H1 (cell line): ENCODE data around the gene CREB3L1. TPM values are rescaled to one million over a fixed set of nuclear protein-coding genes. Genes with fewer than 3 reads are reported as not detected.

ENCODE experiments used
- CTCF ChIA-PET: fragments of 300-600 bp; sonication (Branson Sonifier 250); formaldehyde crosslinking; loops from one replicate; lab custom pipeline; 2021; ENCODE audit not compliant: partially characterized antibody; lab: Charles Lee
- POLR2A ChIA-PET: fragments of 300-600 bp; sonication (Branson Sonifier 250); formaldehyde crosslinking; loops from one replicate; lab custom pipeline; 2021; ENCODE audit warnings: inconsistent platforms; ENCODE audit not compliant: partially characterized antibody; lab: Charles Lee
- DNase-seq, 2 experiments: peaks; one replicate each; pipeline versions ENCODE4 v3.0.0 to v3.0.0-alpha.2; 2010 to 2022; ENCODE audit warnings: low spot score in 2 of 2, low read depth in 1 of 2, mixed read lengths in 1 of 2
- FAIRE-seq: peaks from 2 replicates; lab custom pipeline; 2011; peaks lifted over from hg19 to GRCh38; lab: Jason Lieb, UNC
- H2AFZ ChIP-seq: 2 replicates; pipeline ENCODE4 v1.8.1; 2012; ENCODE audit warnings: low read length, inconsistent platforms
- H2AK5ac ChIP-seq: 2 replicates; pipeline ENCODE4 v1.6.1; 2013; ENCODE audit warnings: low read depth, low read length
- H2BK120ac ChIP-seq: replicated peaks from 2 replicates; pipeline ENCODE3; 2013; ENCODE audit warnings: low read depth, low read length, inconsistent platforms
- H2BK12ac ChIP-seq: 2 replicates; pipeline ENCODE4 v1.6.1; 2013; ENCODE audit warnings: low read depth, low read length
- H2BK15ac ChIP-seq: 2 replicates; pipeline ENCODE4 v1.6.1; 2013; ENCODE audit warnings: low read length
- H2BK20ac ChIP-seq: 2 replicates; pipeline ENCODE4 v1.6.1; 2013; ENCODE audit warnings: low read length
- H2BK5ac ChIP-seq: 2 replicates; pipeline ENCODE4 v1.6.1; 2013; ENCODE audit warnings: low read depth, low read length
- H3K14ac ChIP-seq: 2 replicates; pipeline ENCODE4 v1.6.1; 2013; ENCODE audit warnings: inconsistent platforms; ENCODE audit not compliant: insufficient read length
- H3K18ac ChIP-seq: 2 replicates; pipeline ENCODE4 v1.6.1; 2013; ENCODE audit warnings: low read length; ENCODE audit errors: extremely low read depth
- H3K23ac ChIP-seq: 2 replicates; pipeline ENCODE4 v1.6.1; 2013; ENCODE audit warnings: inconsistent platforms; ENCODE audit not compliant: insufficient read length
- H3K23me2 ChIP-seq: 2 replicates; pipeline ENCODE4 v1.6.1; 2013; ENCODE audit warnings: low read depth, low read length
- H3K27ac ChIP-seq: 2 replicates; pipeline ENCODE4 v1.6.1; 2011; ENCODE audit warnings: low read depth, low read length, inconsistent platforms
- H3K27me3 ChIP-seq, 4 experiments: replicated peaks in 1 of 4; 1 replicate in 1 of 4; 2 replicates in 3 of 4; pipeline versions ENCODE4 v1.6.1 to v1.8.1; 2011 to 2013; ENCODE audit warnings: low read length in 3 of 4, mild to moderate bottlenecking in 3 of 4, inconsistent platforms in 2 of 4, mixed read lengths in 2 of 4, moderate library complexity in 1 of 4; ENCODE audit not compliant: control insufficient read depth in 3 of 4, insufficient read depth in 3 of 4; ENCODE audit errors: extremely low read depth in 1 of 4
- H3K36me3 ChIP-seq, 4 experiments: 2 replicates each; pipeline versions ENCODE4 v1.6.1 to v1.8.1; 2011 to 2013; ENCODE audit warnings: mild to moderate bottlenecking in 4 of 4, low read length in 3 of 4, moderate library complexity in 2 of 4, control low read depth in 1 of 4, inconsistent platforms in 1 of 4; ENCODE audit not compliant: insufficient read depth in 4 of 4, control insufficient read depth in 2 of 4
- H3K4ac ChIP-seq: replicated peaks from 2 replicates; pipeline ENCODE3; 2013; ENCODE audit warnings: low read length, low read depth, mixed read lengths, inconsistent platforms; ENCODE audit not compliant: insufficient read length
- H3K4me1 ChIP-seq, 4 experiments: replicated peaks in 1 of 4; 1 replicate in 1 of 4; 2 replicates in 3 of 4; pipeline versions ENCODE4 v1.6.1 to v1.8.1; 2011 to 2013; ENCODE audit warnings: low read length in 3 of 4, inconsistent platforms in 2 of 4, mixed read lengths in 1 of 4; ENCODE audit not compliant: insufficient read depth in 4 of 4, control insufficient read depth in 3 of 4
- H3K4me2 ChIP-seq, 2 experiments: 2 replicates each; pipeline versions ENCODE4 v1.6.1 to v1.8.1; 2011 to 2013; ENCODE audit warnings: low read depth in 2 of 2, low read length in 2 of 2, control low read depth in 1 of 2, inconsistent platforms in 1 of 2, mild to moderate bottlenecking in 1 of 2; ENCODE audit not compliant: insufficient read depth in 1 of 2
- H3K4me3 ChIP-seq, 4 experiments: fragments of 200-600, 300-600 bp in 1 of 4; sonication (generic), shearing (Covaris generic), sonication (Bioruptor Twin) in 1 of 4; 2 replicates each; pipeline versions ENCODE4 v1.5.1 to v1.8.1; 2011 to 2016; ENCODE audit warnings: low read length in 4 of 4, low read depth in 3 of 4, control low read depth in 2 of 4, inconsistent platforms in 2 of 4, mild to moderate bottlenecking in 2 of 4, mixed read lengths in 1 of 4, moderate library complexity in 1 of 4; ENCODE audit not compliant: insufficient read depth in 2 of 4; ENCODE audit errors: extremely low read depth in 1 of 4
- H3K56ac ChIP-seq: replicated peaks from 2 replicates; pipeline ENCODE3; 2013; ENCODE audit warnings: low read depth, mild to moderate bottlenecking, mixed read lengths, low read length, inconsistent platforms; ENCODE audit not compliant: insufficient read length
- H3K79me1 ChIP-seq: 2 replicates; pipeline ENCODE4 v1.6.1; 2013; ENCODE audit warnings: low read depth, low read length, control low read depth
- H3K79me2 ChIP-seq, 2 experiments: 2 replicates each; pipeline versions ENCODE4 v1.6.1 to v1.8.1; 2012 to 2013; ENCODE audit warnings: low read length in 2 of 2, mild to moderate bottlenecking in 2 of 2, inconsistent platforms in 1 of 2; ENCODE audit not compliant: insufficient read depth in 2 of 2, control insufficient read depth in 1 of 2
- H3K9ac ChIP-seq, 4 experiments: replicated peaks in 1 of 4; 1 replicate in 1 of 4; 2 replicates in 3 of 4; pipeline versions ENCODE4 v1.6.1 to v1.8.1; 2011 to 2013; ENCODE audit warnings: low read depth in 3 of 4, low read length in 3 of 4, control low read depth in 2 of 4, mild to moderate bottlenecking in 2 of 4, moderate library complexity in 2 of 4, inconsistent platforms in 1 of 4; ENCODE audit errors: extremely low read depth in 1 of 4
- H3K9me3 ChIP-seq, 2 experiments: 2 replicates each; pipeline versions ENCODE4 v1.6.1 to v1.8.1; 2012 to 2013; ENCODE audit warnings: mild to moderate bottlenecking in 2 of 2, moderate library complexity in 2 of 2, control low read depth in 1 of 2, inconsistent platforms in 1 of 2, low read depth in 1 of 2, low read length in 1 of 2, mixed read lengths in 1 of 2; ENCODE audit not compliant: insufficient read depth in 2 of 2
- H4K20me1 ChIP-seq, 2 experiments: replicated peaks in 1 of 2; 2 replicates each; pipeline versions ENCODE3 to v1.8.1; 2011 to 2013; ENCODE audit warnings: inconsistent platforms in 2 of 2, low read length in 2 of 2, mild to moderate bottlenecking in 1 of 2; ENCODE audit not compliant: insufficient read depth in 2 of 2, control insufficient read depth in 1 of 2
- H4K5ac ChIP-seq: 2 replicates; pipeline ENCODE4 v1.6.1; 2013; ENCODE audit warnings: low read length, low read depth, mixed read lengths, inconsistent platforms; ENCODE audit not compliant: insufficient read length
- H4K8ac ChIP-seq: 2 replicates; pipeline ENCODE4 v1.8.0; 2013; ENCODE audit warnings: mild to moderate bottlenecking, moderate library complexity, low read length, inconsistent platforms; ENCODE audit not compliant: insufficient read depth; ENCODE audit errors: extremely low read depth
- H4K91ac ChIP-seq: replicated peaks from 2 replicates; pipeline ENCODE3; 2013; ENCODE audit warnings: low read length, mixed read lengths, inconsistent platforms; ENCODE audit not compliant: insufficient read length
- ASH2L ChIP-seq: fragments of 200-600, 300-600 bp; sonication (generic); IDR thresholded peaks from one replicate; pipeline ENCODE4 v1.7.1; 2017; ENCODE audit warnings: low read length
- HDAC2 ChIP-seq, 2 experiments: fragments of 300-600 bp in 1 of 2; sonication (generic) in 1 of 2; IDR thresholded peaks; 2 replicates each; pipeline ENCODE4 v1.6.1; 2011 to 2012; ENCODE audit warnings: low read depth in 2 of 2, low read length in 2 of 2, mild to moderate bottlenecking in 2 of 2, moderate library complexity in 2 of 2, borderline replicate concordance in 1 of 2, inconsistent platforms in 1 of 2
- SAP30 ChIP-seq: fragments of 300-600 bp; sonication (generic); IDR thresholded peaks from 2 replicates; pipeline ENCODE4 v1.7.1; 2012; ENCODE audit warnings: low read length, moderate library complexity, mild to moderate bottlenecking, inconsistent platforms; ENCODE audit not compliant: insufficient read depth, insufficient replicate concordance
- SIN3A ChIP-seq, 2 experiments: IDR thresholded peaks in 1 of 2; conservative IDR thresholded peaks in 1 of 2; 2 replicates each; pipeline ENCODE4 v1.6.1; 2011 to 2012; ENCODE audit warnings: low read length in 2 of 2, improper control_type of control experiment in 1 of 2, low read depth in 1 of 2, mild to moderate bottlenecking in 1 of 2
- WGBS, 2 experiments: shearing (Covaris generic) in 1 of 2; methylation state at CpG; one replicate each; pipeline versions ENCODE4 v1.1.6 to v1.1.7; 2013 to 2015; ENCODE audit warnings: low lambda C conversion rate in 2 of 2, mixed read lengths in 2 of 2, inconsistent platforms in 1 of 2, low coverage in 1 of 2, missing lambda C conversion rate in 1 of 2; ENCODE audit not compliant: insufficient replicate concordance in 2 of 2, insufficient coverage in 1 of 2, insufficient read length in 1 of 2; ENCODE audit errors: extremely low coverage in 1 of 2, missing lambda C conversion rate in 1 of 2; 5-methylcytosine and 5-hydroxymethylcytosine counted together
- long read RNA-seq, 2 experiments: library from RNA in 1 of 2; library from capped mRNA in 1 of 2; stranded (forward); transcript quantifications; one replicate each; pipeline ENCODE4 v2.0.0, GENCODE V29; 2021; ENCODE audit warnings: inconsistent platforms in 1 of 2
- polyA minus RNA-seq, 3 experiments: library from RNA; depleted of rRNA, polyadenylated mRNA; stranded (reverse); fragments of >200 nt; gene quantifications; 1 replicate in 2 of 3; 2 replicates in 1 of 3; pipeline ENCODE4 v1.2.3, GENCODE V29; 2011
- polyA plus RNA-seq, 7 experiments: library from polyadenylated mRNA; depleted of rRNA in 3 of 7; stranded (reverse) in 5 of 7; unstranded in 2 of 7; fragments of >200 nt in 5 of 7; fragments of 200-250 nt in 2 of 7; gene quantifications; 1 replicate in 5 of 7; 2 replicates in 1 of 7; 4 replicates in 1 of 7; pipeline versions ENCODE4 v1.2.1 to v1.2.3, GENCODE V29; 2011 to 2013; ENCODE audit warnings: missing spikeins in 2 of 7, mixed read lengths in 2 of 7
- total RNA-seq: library from RNA; stranded (reverse); fragmentation: NEBNext Ultra II Directional; extraction: Animal tissue kit (Norgen Biotek cat#: 25700); gene quantifications from 2 replicates; pipeline ENCODE4 v1.2.1, GENCODE V29; 2021

Gene CREB3L1, protein sequence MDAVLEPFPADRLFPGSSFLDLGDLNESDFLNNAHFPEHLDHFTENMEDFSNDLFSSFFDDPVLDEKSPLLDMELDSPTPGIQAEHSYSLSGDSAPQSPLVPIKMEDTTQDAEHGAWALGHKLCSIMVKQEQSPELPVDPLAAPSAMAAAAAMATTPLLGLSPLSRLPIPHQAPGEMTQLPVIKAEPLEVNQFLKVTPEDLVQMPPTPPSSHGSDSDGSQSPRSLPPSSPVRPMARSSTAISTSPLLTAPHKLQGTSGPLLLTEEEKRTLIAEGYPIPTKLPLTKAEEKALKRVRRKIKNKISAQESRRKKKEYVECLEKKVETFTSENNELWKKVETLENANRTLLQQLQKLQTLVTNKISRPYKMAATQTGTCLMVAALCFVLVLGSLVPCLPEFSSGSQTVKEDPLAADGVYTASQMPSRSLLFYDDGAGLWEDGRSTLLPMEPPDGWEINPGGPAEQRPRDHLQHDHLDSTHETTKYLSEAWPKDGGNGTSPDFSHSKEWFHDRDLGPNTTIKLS
- total RNA-seq (12.7 and 13.7 TPM in 2 replicates), polyA plus RNA-seq (2011; rRNA removed) (4.1 and 6.5 TPM in 2 replicates), polyA minus RNA-seq (2011; rRNA and poly(A)+ RNA removed) (2.3 and 5.3 TPM in 2 replicates)
- 1.8 TPM for polyA plus RNA-seq (2011; cell fraction: cytosol; rRNA removed)
- 5.0 TPM for polyA plus RNA-seq (2011; cell fraction: nucleus; rRNA removed)
- 10.0 to 16.5 TPM (median 14.4 TPM) in 4 replicates for polyA plus RNA-seq (2012, experiment 1 of 2)
- polyA plus RNA-seq (2012, experiment 2 of 2): 13.8 TPM
- polyA plus RNA-seq (2013, experiment 1 of 2): 19.3 TPM
- polyA plus RNA-seq (2013, experiment 2 of 2): 23.2 TPM
- 8.2 TPM for polyA minus RNA-seq (2011; cell fraction: cytosol; rRNA and poly(A)+ RNA removed)
- 5.3 TPM for polyA minus RNA-seq (2011; cell fraction: nucleus; rRNA and poly(A)+ RNA removed)
- long read RNA-seq, experiment 1, partial matches to known transcripts: 9 of 20 reads
- long read RNA-seq, experiment 1, other reads (novel, unspliced or antisense): 8 of 20 reads
- long read RNA-seq, experiment 2, partial matches to known transcripts: 0 of 1 reads
- long read RNA-seq, experiment 2, other reads (novel, unspliced or antisense): 1 of 1 reads

DNA sequence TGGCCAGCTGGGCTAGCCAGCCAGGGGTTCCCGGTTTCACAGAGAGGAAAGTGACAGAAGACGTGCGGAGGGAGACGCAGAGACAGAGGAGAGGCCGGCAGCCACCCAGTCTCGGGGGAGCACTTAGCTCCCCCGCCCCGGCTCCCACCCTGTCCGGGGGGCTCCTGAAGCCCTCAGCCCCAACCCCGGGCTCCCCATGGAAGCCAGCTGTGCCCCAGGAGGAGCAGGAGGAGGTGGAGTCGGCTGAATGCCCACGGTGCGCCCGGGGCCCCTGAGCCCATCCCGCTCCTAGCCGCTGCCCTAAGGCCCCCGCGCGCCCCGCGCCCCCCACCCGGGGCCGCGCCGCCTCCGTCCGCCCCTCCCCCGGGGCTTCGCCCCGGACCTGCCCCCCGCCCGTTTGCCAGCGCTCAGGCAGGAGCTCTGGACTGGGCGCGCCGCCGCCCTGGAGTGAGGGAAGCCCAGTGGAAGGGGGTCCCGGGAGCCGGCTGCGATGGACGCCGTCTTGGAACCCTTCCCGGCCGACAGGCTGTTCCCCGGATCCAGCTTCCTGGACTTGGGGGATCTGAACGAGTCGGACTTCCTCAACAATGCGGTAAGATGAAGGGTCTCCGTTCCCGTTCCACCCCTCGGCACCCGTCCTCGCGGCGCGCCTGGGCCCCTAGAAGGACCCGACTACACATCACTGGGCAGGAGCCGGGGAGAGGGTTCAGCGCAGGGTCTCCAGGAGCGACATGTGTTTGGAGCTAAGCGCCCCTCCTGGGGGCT lies at the start of gene CREB3L1:
CREB3L1 (plus strand) TSS at position 41 of the 765 bp plus-strand sequence; CDS start at position 491, 450 bp downstream.
- Histone ChIP-seq H3K27ac (no peak within 1 kb of the TSS), H2BK15ac (peak within 1 kb of the TSS; percentile 95; the same call in 1 of the 2 replicates), H2BK5ac (no peak within 1 kb of the TSS), H3K79me1 (no peaks in the 10 kb centered on the region; the same call in 1 of the 2 replicates), H2BK20ac (peak within 1 kb of the TSS; percentile 69), H2BK12ac (peak within 1 kb of the TSS; percentile 71; the same call in 1 of the 2 replicates), H4K8ac (peak within 1 kb of the TSS; percentile 58; the same call in 1 of the 2 replicates), H3K9ac (no peak within 1 kb of the TSS), H3K56ac (no peak within 1 kb of the TSS), H2AK5ac (peak within 1 kb of the TSS; percentile 67; the same call in 1 of the 2 replicates), H3K27me3 (no peaks in the 10 kb centered on the region), H3K79me2 (no peaks in the 10 kb centered on the region; a peak in 1 of 4 replicates), H4K5ac (no peak within 1 kb of the TSS), H3K4ac (no peak within 1 kb of the TSS), H3K4me3 (peak within 1 kb of the TSS; percentile 54 to 81 (median 64)), H3K23ac (no peak within 1 kb of the TSS), H3K14ac (no peak within 1 kb of the TSS), H3K18ac (peak within 1 kb of the TSS; percentile 72), H3K23me2 (peaks cover 6% of the 10 kb centered on the region; the same call in 1 of the 2 replicates), H3K4me1 (peaks cover 18 to 35% (median 24%) of the 10 kb centered on the region in 4 experiments; a peak in 6 of 7 replicates), H3K9me3 (no peaks in the 10 kb centered on the region), H3K36me3 (no peaks in the 10 kb centered on the region), H4K20me1 (no peaks in the 10 kb centered on the region), H3K4me2 (peak within 1 kb of the TSS; percentile 66 to 97), H4K91ac (peak within 1 kb of the TSS; percentile 71), H2BK120ac (no peak within 1 kb of the TSS), H2AFZ (peak within 1 kb of the TSS; percentile 83; the same call in 1 of the 2 replicates)
- POLR2A ChIA-PET: interaction anchor here (0.7 to 5.4 kb wide), 11 partner anchors 9 to 39 kb away, joined by 3 to 51 read pairs (median 8); no protein-coding TSS in a partner anchor
- FAIRE-seq (no peak), DNase-seq (peak in 1 of 2 experiments; percentile 80)
- WGBS, 2 experiments: 4% methylated on average over 33 of the region's 61 CpGs; no CpG with 5 or more reads in 1 of the 2 experiments
- CTCF ChIA-PET: interaction anchor here (0.7 to 7.9 kb wide), 21 partner anchors 12 to 290 kb away, joined by 3 to 224 read pairs (median 4); no protein-coding TSS in a partner anchor
- peak; percentile 86 to 89; a peak in 3 of 4 replicates for TF ChIP-seq SIN3A (conservative IDR thresholded peaks at IDR 0.05 in 1 of 2, IDR thresholded peaks at IDR 0.05 in 1 of 2; ENCODE audit: low read depth in 1 of 2, low read length in 2 of 2)
- TF ChIP-seq HDAC2 (IDR thresholded peaks at IDR 0.05; ENCODE audit: borderline replicate concordance in 1 of 2, low read depth in 2 of 2, low read length in 2 of 2): peak in 1 of 2 experiments; percentile 66; a peak in 2 of 4 replicates
- peak; percentile 25 for TF ChIP-seq ASH2L
- TF ChIP-seq SAP30: peak; percentile 67
